ENCODE data around the gene CROCC. TPM values are rescaled to one million over a fixed set of nuclear protein-coding genes. Genes with fewer than 3 reads are reported as not detected.
"Not testable (repeated sequence)": the region's sequence is repeated elsewhere in the genome, so short reads cannot be mapped to it uniquely, and the experiment has no call there.

The CROCC gene
- total RNA-seq, 1 donor from 2014 or later, result 6.9 TPM

- ATAC-seq (ENCODE audit: poor library complexity); DNase-seq; intact Hi-C loops (cut with DNase I): not testable (repeated sequence)
Measured at GRCh38 chr1:16894338-16894737, 27.4 kb upstream of the CROCC start.

GRCh38 chr1:16895233-16895597 lies 26.5 kb upstream of the CROCC start:
- intact Hi-C loops (cut with DNase I); ATAC-seq (ENCODE audit: poor library complexity); DNase-seq: not testable (repeated sequence)

- ATAC-seq (ENCODE audit: poor library complexity) (peak; percentile 100), DNase-seq (peak; percentile 61)
- intact Hi-C loops (cut with DNase I), result not testable (repeated sequence)
Measured at GRCh38 chr1:16895598-16896315, 26.0 kb upstream of the CROCC start, which contains the start of gene RNU1-2. Gene RNU1-2, plus strand, starts transcription at chr1:16895980.

GRCh38 chr1:16896316-16897055 lies 25.2 kb upstream of the CROCC start:
- intact Hi-C loops (cut with DNase I), result not testable (repeated sequence)

GRCh38 chr1:16897653-16898052 lies 24.1 kb upstream of the CROCC start:
- intact Hi-C loops (cut with DNase I); DNase-seq; ATAC-seq (ENCODE audit: poor library complexity): not testable (repeated sequence)

More at GRCh38 chr1:16896316-16897055, 25.2 kb upstream of the CROCC start:
- peak; percentile 44 for DNase-seq
- ATAC-seq (ENCODE audit: poor library complexity), result not testable (repeated sequence)

- intact Hi-C loops (cut with DNase I); ATAC-seq (ENCODE audit: poor library complexity); DNase-seq: not testable (repeated sequence)
Measured at GRCh38 chr1:16898298-16898697, 23.4 kb upstream of the CROCC start.

- DNase-seq; intact Hi-C loops (cut with DNase I); ATAC-seq (ENCODE audit: poor library complexity): not testable (repeated sequence)
Measured at GRCh38 chr1:16899020-16899419, 22.7 kb upstream of the CROCC start.

- intact Hi-C loops (cut with DNase I), result no loop called here
- no peak for ATAC-seq (ENCODE audit: poor library complexity)
Measured at GRCh38 chr1:16900751-16901150, 21.0 kb upstream of the CROCC start.

GRCh38 chr1:16901371-16901770 lies 20.4 kb upstream of the CROCC start:
- DNase-seq; ATAC-seq (ENCODE audit: poor library complexity); intact Hi-C loops (cut with DNase I): not testable (repeated sequence)

More at GRCh38 chr1:16900751-16901150, 21.0 kb upstream of the CROCC start:
- DNase-seq, result no peak

GRCh38 chr1:16903054-16903453 lies 18.7 kb upstream of the CROCC start:
- intact Hi-C loops (cut with DNase I), result no loop called here
- ATAC-seq (ENCODE audit: poor library complexity), result no peak
- no peak for DNase-seq

GRCh38 chr1:16903458-16903796 lies 18.3 kb upstream of the CROCC start:
- ATAC-seq (ENCODE audit: poor library complexity) (no peak), DNase-seq (no peak)
- intact Hi-C loops (cut with DNase I), result no loop called here

- DNase-seq (peak; percentile 97), ATAC-seq (ENCODE audit: poor library complexity) (peak; percentile 100)
- intact Hi-C loops (cut with DNase I), result no loop called here
Measured at GRCh38 chr1:16904560-16905109, 17.1 kb upstream of the CROCC start.

- peak; percentile 88 for ATAC-seq (ENCODE audit: poor library complexity)
- intact Hi-C loops (cut with DNase I), result no loop called here
- DNase-seq, result no peak
Measured at GRCh38 chr1:16905110-16905867, 16.4 kb upstream of the CROCC start.

GRCh38 chr1:16905868-16906702 lies 15.6 kb upstream of the CROCC start:
- intact Hi-C loops (cut with DNase I), result no loop called here
- DNase-seq (no peak), ATAC-seq (ENCODE audit: poor library complexity) (no peak)

GRCh38 chr1:16906873-16907272 lies 14.9 kb upstream of the CROCC start:
- ATAC-seq (ENCODE audit: poor library complexity) (no peak), DNase-seq (no peak)
- intact Hi-C loops (cut with DNase I), result no loop called here

- intact Hi-C loops (cut with DNase I), result no loop called here
- no peak for DNase-seq
- no peak for ATAC-seq (ENCODE audit: poor library complexity)
Measured at GRCh38 chr1:16907870-16908758, 13.6 kb upstream of the CROCC start.
